NCI-H1436 (cell line): Measurements from ENCODE around the gene GRIN2A.

ENCODE experiments used
- DNase-seq: peaks from one replicate; lab custom pipeline; 2025; lab: John Stamatoyannopoulos, UW

Gene GRIN2A

DNA sequence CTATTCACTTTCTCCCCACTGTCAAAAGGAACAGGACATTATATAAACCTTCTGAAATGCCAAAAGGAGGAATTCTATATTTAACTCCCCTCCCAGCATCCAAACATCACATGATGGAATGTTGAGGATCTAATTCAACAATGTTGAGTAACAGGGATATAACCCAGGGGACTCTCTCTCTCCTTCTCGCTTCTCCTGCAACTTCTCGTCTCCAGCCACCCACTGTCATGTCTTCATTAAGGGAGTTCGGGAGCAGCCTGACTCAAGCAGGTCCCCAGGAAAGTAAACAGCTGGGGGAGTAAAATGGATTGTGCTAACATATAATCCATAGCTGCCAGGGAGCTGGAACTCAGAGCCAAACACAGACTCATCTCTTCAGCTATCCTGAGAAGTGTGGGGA is 51.7 kb downstream of the GRIN2A start:
- DNase-seq: no peak

DNA sequence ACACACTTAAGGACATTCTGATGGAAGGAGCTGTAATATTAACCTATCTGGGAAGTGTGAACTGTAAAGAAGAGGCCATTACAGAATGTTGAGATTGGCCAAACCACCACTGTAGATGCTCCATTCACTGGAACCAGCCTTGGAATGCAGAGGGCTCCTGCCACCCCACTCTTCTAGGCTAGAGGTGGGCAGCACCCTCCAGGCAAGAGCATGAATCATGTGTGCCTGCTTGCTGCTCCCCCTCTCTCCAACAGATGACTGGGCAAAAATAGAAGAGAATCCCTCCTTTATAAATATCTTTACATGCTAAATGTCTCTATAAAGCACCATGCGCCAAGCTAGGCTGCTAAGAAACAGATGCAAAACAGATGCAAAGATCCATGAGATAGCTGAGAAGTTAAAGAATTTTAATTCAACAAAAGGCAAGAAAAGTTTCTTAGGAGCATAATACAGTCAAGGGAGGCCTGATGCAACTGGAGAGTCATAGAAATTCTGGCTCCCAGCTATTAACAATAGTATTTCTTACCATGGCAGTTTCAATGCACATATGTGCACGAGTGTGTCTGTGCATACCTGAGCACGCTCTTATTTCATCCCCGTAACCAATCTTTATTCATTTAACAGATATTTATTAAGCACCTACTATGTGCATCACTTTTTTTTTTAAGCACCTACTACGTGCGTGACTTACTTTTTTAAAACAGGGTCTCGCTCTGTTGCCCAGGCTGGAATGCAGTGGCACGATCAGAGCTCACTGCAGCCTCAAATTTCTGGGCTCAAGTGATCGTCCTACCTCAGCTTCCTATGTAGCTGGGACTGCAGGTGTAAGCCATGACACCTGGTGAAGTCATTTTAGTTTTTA is 53.6 kb downstream of the GRIN2A start:
- DNase-seq: no peak

DNA sequence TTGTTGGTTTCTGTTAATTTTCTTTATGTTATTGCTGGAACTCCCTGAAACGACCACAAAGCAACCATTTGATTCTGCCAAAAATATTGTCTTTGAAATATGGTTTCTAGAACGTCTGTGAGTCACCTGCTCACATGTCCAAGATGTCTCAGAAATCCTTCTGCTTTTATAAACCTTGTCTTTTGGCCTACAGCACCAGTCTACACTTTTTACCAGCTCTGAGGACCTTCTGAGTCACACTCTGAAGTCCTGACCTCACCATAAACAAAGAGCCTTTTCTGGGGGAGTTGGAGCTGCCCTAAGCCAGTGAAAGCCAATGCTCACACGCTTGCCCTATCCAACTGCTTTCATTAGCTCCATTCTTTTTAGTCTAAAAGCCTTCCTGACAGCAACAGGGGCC is 55.5 kb downstream of the GRIN2A start:
- DNase-seq: no peak

DNA sequence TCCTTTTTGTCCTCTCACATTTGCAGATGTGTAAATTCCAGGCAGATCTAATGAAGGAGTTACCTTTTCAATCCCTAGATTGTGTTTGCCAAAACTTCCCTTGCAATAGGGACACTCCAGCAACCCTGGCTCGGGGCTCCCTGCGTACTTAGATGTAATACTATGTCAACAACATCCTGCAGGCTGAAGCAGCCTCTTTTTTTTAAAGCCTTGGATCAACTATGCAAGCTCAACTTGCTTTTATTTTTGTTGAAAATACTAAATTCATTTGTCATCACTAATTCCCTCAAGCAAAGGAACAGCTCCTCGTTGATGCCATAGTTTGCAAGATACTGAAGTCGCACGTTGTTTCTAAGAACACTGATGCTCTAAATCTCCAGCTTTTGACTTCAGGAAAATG is 59.1 kb downstream of the GRIN2A start:
- DNase-seq: no peak

DNA sequence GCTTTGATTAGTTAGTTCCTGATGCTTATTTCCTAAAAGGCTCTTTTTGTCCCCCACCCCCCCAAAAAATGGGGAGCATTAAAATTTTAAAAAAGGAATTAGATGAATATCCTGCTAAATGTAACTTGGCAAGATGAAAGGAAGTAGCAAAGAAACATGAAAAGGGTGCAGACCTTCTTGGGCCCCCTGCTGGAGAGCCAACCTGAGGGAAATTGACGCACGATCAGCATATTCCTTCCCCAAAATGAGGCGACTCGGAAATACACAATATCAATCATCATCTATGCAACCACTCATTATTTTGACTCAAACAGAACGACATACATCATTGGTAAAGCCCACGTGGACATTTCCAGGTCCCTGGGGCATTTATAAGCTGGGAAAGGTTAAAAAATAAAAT is 59.7 kb downstream of the GRIN2A start:
- DNase-seq: no peak

DNA sequence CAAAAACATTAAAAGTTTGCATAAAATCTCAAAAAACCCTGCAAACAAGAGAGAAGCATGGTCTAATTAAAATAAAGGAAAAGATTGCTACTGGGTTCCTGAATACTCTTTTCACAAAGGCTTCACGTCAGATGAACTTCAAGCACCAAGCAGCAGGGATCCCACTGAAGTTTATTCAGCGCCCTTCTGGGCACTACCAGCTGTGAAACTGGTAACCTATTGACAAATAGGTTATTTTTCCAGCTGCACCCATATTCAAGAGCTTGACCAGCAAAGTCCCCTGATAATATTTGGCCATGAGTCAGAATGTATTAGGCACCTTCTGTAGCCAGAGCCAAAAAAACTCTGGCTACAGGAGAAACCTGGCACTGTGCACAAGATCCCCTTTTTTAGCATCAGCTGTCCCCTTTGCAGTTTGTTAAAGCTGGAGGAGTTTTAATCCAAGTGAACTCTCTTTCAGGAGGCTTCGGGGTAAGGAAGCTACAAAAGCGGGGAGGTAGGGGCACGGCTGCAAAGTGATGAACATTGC is 60.3 kb downstream of the GRIN2A start:
- DNase-seq: no peak

DNA sequence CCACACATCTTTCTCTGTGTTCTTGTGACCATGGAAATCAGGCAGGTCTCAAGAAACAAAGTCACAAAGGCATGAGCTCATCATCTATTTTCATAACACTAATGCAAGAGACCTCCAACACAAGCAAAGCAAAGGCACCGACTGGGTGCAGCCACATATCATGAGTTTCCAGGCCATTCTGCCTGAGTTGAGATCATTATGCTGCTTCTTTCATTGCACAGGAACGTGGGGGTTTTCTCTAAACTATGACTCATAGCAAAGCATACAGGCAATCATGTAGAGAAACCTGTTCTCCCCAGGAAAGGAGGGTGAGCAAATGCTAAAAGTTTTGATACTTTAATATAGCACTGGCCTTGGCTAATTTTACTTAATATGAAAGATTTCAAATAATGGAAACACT is 60.7 kb downstream of the GRIN2A start:
- no peak for DNase-seq

DNA sequence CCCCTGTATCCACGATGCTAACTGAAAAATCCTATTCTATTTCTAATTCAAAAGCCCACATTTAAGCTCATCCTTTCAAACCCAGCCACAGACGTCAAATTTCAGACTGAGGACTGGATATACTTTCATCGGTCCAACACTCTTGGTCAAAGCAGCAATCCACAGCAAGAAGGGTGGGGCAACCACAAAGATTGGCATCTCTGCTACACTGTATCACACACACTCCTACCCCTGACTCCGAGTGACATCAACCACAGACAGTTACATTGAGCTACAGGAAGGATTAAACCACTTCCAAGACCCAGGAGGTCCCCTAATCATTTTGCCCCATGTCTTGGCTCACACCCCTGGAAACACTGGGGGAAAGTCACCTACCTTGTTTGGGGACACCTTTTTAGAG is 61.3 kb downstream of the GRIN2A start:
- no peak for DNase-seq

DNA sequence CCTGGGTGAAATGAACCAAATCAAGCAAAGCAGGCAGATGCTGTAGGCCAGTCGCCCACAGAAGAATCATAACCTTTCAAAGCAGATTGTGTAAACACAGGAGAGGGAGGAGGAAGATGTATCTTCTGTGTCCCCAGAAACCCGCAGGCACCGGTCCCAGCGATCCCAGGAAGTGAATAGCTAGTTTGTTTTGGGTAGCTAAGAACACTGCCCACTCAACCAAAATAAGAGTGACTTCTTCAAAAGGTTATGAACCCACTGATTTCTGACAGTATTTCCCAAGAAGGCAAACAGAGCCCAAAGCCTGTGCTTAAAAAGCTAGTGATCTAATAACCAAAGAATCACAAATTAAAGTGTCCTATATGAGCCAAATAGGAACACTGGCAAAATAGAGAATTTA is 67.8 kb downstream of the GRIN2A start:
- no peak for DNase-seq

DNA sequence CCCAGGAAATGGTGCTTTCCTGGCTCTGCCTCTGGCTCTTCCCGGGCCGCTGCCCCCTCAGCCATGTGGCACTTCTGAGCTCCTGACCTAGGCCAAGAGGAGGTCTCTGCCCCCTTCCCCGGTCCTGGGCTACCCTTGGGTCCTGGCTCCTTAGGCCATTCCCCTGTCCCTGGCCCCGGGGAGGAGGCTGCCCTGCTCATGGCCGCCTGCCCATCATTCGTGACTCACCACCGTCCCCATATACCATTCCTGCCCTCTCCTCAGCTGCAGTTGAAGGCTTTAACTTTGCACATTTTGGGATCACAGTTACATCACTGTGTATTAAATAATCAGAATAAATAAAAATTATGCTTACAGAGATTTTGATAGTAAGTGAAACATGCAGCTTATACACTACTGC is 69.0 kb downstream of the GRIN2A start:
- no peak for DNase-seq

DNA sequence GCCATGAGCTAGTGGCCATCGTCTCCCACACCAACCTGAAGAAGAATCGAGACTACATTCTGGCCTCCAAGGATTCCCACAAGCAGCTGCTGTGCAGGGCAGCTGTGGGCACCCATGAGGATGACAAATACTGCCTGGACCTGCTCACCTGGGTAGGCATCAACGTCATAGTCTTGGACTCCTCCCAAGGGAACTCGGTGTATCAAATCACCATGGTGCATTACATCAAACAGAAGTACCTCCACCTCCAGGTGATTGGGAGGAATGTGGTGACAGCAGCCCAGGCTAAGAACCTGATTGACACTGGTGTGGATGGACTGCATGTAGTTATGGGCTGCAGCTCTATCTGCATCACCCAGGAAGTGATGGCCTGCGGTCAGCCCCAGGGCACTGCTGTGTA is 70.2 kb downstream of the GRIN2A start:
- DNase-seq: no peak

DNA sequence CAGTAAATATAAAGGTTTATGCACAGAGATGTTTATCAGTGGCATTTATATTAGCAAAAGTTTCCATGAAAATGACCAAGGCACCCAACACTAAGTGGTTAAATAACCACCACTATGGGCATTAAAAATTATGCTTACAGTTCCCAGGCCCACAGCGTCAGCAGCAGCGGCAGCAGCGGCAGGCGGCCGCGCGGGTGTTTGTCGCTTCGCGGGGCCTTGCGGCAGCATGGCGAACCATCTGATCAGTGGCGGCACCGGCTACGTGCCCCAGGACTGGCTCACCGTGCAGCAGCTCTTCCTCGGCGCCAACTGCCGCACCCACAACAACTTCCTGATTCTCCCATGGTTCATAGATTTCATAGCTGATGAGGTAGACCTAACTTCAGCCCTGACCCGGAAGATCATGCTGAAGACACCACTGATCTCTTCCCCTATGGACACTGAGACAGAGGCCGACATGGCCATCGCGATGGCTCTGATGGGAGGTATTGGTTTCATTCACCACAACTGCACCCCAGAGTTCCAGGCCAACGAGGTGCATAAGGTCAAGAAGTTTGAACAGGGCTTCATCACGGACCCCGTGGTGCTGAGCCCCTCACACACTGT is 71.0 kb downstream of the GRIN2A start:
- DNase-seq: no peak

DNA sequence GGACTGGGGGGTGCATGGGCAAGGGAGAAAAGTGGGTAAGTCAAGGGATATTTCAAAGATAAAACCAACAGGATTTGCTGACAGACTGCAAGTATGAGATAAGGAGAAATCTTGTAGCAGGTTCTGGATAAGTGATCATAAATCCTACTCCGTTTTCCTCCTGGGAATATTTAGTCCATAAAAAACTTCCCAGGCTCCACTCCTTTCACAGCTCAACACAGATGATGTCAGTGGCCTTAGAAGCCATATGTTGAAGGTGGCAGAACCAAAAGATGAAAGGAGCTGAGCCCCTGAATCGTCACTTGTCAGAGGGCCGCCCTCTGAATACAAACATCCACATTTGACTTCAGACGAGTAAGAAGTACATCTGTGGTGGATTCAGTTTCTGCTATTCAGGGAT is 71.7 kb downstream of the GRIN2A start:
- no peak for DNase-seq

DNA sequence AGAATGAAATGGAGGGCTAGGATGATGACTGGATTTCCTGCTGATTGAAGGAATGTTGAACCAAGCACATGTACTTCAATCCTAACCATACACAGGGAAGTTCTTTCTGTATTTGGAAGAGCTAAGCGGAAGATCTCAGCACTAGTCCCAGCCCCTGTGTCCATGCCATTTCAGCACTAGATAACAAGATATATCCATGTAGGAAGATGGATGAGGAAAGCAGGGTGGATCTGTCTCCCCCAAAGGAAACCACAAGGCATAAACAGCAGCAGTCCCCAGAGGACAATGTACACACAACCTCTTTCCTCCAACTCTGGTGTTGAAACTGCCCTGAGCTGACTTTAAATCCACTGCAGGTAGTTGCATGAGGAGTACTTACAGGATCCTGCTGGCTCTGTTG is 75.1 kb downstream of the GRIN2A start:
- DNase-seq: no peak

DNA sequence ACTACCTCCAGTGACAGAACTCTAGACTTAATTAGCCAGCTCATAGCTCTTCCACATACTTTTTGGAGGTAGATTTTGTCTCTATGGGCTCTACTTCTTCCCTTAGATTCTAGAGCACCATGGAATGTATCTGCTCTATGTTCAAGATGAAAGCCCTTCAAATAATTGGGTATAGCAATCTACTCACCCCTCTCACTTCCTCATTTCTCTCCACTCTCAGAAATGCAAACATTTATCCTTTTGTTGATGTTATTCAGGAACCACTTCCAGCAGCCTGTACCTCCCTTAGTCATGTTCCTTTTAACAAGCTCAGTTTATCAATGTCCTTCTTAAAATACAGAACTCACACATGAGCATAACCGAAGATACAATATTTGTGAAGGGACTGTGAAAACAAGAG is 78.5 kb downstream of the GRIN2A start:
- no peak for DNase-seq

DNA sequence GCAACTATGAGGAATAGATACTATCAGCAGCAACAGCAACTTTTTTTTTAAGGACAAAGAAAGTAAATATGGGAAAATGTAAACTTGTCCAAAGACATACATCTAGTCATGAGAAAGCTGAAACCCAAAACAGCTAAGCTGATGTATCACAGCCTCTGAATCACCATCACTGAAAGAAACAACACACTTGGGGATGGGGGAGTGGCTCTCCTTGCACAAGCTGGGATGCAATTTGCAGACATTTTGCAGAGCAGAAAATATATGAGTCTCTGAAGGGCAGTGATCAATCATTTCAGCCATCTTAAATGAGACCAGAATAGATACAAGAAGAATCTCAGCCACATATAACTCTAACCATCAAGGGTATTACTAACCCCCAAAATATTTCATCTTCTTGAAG is 79.1 kb downstream of the GRIN2A start:
- no peak for DNase-seq

DNA sequence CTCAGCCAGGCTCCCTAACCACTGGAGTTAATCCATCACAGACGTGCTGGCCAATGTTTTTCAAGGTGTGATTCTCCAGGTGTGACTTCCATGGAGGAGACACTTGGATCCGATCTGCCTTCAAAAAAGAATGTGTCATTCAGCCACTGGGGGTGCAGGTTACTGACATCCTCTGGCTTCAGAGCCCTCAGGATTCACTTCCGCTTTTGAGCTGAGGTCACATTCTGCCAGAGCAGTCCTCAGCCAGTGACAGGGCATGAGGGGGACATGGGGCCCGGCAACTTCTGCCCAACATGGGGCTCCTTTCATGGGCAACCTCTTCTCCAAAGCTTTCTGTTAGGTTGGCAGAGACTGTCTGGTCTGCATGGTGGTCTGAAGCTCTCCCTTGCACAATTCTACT is 81.4 kb downstream of the GRIN2A start:
- no peak for DNase-seq

DNA sequence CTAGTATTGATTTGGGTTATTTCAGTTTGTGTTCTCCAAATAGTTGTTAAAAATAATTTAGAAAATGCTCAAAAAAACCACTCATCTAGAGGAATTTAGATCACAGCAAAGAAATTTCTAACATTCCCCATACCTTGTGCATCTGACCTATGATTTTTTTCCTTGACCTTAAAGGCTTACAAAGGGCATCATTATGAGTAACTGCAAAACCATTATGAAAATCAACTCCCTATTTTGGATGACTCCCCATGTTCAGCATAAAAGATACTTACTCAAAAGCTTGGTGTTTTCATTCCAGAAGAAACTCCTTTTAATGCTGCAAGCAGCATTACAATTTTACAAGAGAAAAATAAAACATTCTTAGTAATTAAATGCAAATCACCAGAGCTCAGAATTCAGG is 83.2 kb downstream of the GRIN2A start:
- no peak for DNase-seq

DNA sequence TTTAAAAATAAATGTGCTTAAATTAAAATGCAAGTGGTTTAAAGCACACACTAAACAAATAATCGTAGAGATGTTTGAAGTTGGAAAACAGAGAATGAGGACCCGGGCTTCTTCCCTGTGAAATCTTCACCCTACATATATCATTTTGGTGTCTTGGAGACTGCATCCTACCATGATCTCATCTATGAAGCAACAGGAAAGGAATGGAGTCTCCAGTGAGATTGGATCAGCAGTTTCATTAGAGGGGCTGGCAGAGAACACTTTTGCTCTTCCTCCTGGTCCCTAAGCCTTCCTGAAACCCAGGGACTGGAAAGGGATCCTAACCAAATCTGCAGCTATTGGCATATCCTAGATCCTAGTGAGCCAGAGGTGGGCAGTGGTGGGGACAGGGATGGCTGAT is 85.0 kb downstream of the GRIN2A start:
- no peak for DNase-seq

DNA sequence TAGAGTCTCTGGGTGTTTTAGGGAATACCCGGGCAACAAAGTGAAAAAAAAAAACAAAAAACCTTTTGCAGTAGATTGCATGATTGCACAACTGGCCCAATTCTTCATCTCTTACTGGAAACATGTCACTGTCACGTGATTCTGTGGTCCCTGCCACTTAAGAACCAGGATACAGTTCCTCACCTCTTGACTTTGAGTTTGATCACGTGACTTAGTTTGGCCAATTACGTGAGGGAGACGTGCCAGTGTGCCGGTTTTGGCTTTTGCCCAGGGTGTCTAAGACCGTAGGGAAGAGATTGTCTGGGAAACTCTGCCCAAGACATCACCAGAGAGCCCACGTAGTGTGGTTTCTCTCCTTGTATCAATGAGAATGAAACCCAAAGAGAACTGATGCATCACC is 88.7 kb downstream of the GRIN2A start:
- no peak for DNase-seq

DNA sequence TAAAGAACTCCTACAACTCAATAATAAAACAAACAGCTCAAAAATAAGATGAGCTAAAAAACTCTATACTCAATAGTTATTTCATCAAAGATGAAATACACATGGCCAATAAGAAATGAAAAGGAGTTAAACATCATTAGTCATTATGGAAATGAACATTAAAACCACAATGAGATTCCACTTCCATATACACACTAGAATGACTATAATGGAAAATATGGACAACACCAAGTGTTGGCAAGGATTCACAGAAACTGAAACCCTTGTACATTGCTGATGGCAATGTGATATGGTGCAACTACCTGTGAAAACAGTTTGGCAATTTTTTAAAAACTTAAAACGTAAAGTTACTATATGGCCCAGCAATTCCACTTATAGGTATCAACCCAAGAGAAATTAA is 91.4 kb downstream of the GRIN2A start:
- DNase-seq: no peak

DNA sequence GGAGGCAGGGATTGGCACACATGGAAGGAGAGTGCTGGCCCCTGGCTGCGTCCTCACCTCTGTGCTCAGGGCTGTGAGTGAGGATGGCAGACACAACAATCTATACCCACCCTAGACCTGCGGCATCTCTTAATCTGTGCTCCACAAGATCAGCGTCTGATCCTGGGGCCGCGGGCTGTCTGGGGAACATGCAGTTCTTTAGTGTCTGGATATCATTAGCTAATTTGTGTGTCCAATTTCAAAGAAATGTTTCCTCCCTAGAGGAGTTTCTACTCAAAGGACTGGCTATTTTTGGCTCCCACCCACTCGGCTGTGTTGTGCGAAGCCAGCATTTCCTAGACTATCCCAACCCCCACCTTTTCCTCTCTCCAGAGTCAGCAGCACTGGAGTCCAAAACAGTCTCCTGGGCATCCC is 93.8 kb downstream of the GRIN2A start:
- no peak for DNase-seq

DNA sequence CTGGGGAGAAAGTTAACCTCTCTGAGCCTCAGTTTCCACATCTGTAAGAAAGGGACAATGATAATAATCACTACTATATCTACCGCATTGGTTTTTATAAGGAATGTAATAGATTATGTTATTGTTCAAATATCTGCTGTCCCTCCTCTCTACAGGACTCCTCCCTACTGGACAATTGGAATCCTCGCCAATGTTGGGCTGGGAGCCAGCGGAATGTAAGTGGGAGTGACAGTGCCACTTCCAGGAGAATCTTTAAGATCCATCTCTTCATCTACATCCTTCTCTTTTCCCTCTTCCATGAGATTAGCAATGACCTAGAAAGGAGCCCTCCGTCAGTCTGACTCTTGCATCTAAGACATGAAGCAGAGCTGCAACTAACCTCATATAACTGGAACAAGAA is 95.1 kb downstream of the GRIN2A start:
- DNase-seq: no peak

DNA sequence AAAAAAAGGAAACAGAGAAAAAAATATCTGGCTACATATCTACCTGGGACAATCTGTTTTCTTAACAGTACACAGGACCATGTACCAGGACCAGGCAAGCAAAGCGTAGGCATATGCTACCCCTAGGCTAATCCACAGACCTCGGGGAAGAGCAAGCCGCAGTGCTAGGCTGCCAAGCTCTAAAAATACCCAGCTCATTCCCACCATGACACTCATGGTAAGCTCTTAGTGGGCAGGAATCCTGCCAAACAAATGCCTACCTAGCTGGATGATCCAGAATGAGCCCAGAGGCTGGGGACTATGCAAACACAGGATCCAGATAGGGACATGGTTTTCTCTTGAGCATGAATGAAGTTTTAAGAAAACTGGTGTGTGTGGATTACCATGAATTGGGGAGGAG is 95.6 kb downstream of the GRIN2A start:
- DNase-seq: no peak
